GM21528 (cell line): ENCODE data around the gene XCL1.

Experiments
- ATAC-seq: cut with Tn5 transposase; IDR thresholded peaks from one replicate; pipeline ENCODE4 v1.9.1; 2021; ENCODE audit warnings: mild to moderate bottlenecking, moderate library complexity; ENCODE audit not compliant: unreplicated experiment, low FRiP score

The XCL1 gene

GRCh38 chr1:168629466-168629865 is 53.1 kb downstream of the XCL1 start:
- ATAC-seq = no peak
